OCI-LY1 (cell line): Measurements from ENCODE around the gene NR2F1-AS1.

ENCODE experiments used
- H2AFZ ChIP-seq: fragments of 200-600 bp; sonication (generic), shearing (Covaris generic); 2 replicates; pipeline ENCODE4 v1.6.0; 2014; ENCODE audit warnings: antibody characterized with exemption, mild to moderate bottlenecking, low read length
- H3F3A ChIP-seq: fragments of 200-600 bp; sonication (generic), shearing (Covaris generic); 2 replicates; pipeline ENCODE4 v1.6.0; 2014; ENCODE audit warnings: mild to moderate bottlenecking, antibody characterized with exemption, low read length, moderate library complexity; ENCODE audit not compliant: insufficient read depth
- H3K27ac ChIP-seq: fragments of 200-600 bp; sonication (generic); 2 replicates; pipeline ENCODE4 v1.5.1; 2014; ENCODE audit warnings: low read length, mixed run types, mild to moderate bottlenecking, low read depth; ENCODE audit not compliant: poor library complexity, severe bottlenecking
- H3K27me3 ChIP-seq: fragments of 200-600 bp; sonication (generic); 2 replicates; pipeline ENCODE4 v1.6.0; 2014; ENCODE audit warnings: antibody characterized with exemption, mild to moderate bottlenecking, low read length, moderate library complexity; ENCODE audit not compliant: insufficient read depth
- H3K36me3 ChIP-seq: fragments of 200-600 bp; sonication (generic); 2 replicates; pipeline ENCODE4 v1.6.1; 2014; ENCODE audit warnings: mild to moderate bottlenecking, antibody characterized with exemption, low read length, moderate library complexity, mixed read lengths; ENCODE audit not compliant: insufficient read depth
- H3K4me1 ChIP-seq: fragments of 200-600 bp; sonication (generic); 2 replicates; pipeline ENCODE4 v1.5.1; 2014; ENCODE audit warnings: mild to moderate bottlenecking, low read length, moderate library complexity; ENCODE audit not compliant: insufficient read depth, severe bottlenecking
- H3K4me2 ChIP-seq: fragments of 200-600 bp; sonication (generic), shearing (Covaris generic); 2 replicates; pipeline ENCODE4 v1.6.1; 2014; ENCODE audit warnings: low read length
- H3K4me3 ChIP-seq: fragments of 200-600 bp; sonication (generic); 2 replicates; pipeline ENCODE4 v1.5.1; 2014; ENCODE audit warnings: low read length, low read depth, mild to moderate bottlenecking, mixed read lengths; ENCODE audit not compliant: poor library complexity, severe bottlenecking
- H3K79me2 ChIP-seq: fragments of 200-600 bp; shearing (Covaris generic); 2 replicates; pipeline ENCODE4 v1.6.1; 2016; ENCODE audit warnings: mixed run types, low read length, mixed read lengths; ENCODE audit not compliant: insufficient read depth
- H3K9ac ChIP-seq: fragments of 200-600 bp; sonication (generic), shearing (Covaris generic); 2 replicates; pipeline ENCODE4 v1.6.1; 2014; ENCODE audit warnings: mild to moderate bottlenecking, low read length, mixed read lengths
- H3K9me2 ChIP-seq: fragments of 200-600 bp; sonication (generic), shearing (Covaris generic); 2 replicates; pipeline ENCODE4 v1.6.1; 2014; ENCODE audit warnings: low read depth, mild to moderate bottlenecking, low read length, mixed read lengths
- H3K9me3 ChIP-seq: fragments of 200-600 bp; shearing (Covaris generic); 2 replicates; pipeline ENCODE4 v1.6.1; 2014; ENCODE audit warnings: low read length, mixed read lengths
- H4K20me1 ChIP-seq: fragments of 200-600 bp; sonication (generic), shearing (Covaris generic); 2 replicates; pipeline ENCODE4 v1.6.0; 2016; ENCODE audit warnings: mild to moderate bottlenecking, low read length; ENCODE audit not compliant: insufficient read depth
- CTCF ChIP-seq: fragments of 200-600 bp; sonication (generic), shearing (Covaris generic); IDR thresholded peaks from 2 replicates; pipeline ENCODE4 v1.5.1; 2017; ENCODE audit warnings: mild to moderate bottlenecking, antibody characterized with exemption, low read length, moderate library complexity, mixed read lengths
- EZH2 ChIP-seq: fragments of 200-600 bp; sonication (generic), shearing (Covaris generic); IDR thresholded peaks from 2 replicates; pipeline ENCODE4 v1.8.0; 2017; ENCODE audit warnings: borderline replicate concordance, mixed run types, mild to moderate bottlenecking, antibody characterized with exemption, low read length, moderate library complexity, mixed read lengths

NR2F1-AS1 gene

GRCh38 chr5:93574491-93575305 lies 6.3 kb downstream of the NR2F1-AS1 start:
- Histone ChIP-seq H3K9ac (no peak overlapping the region), H3K4me2 (no peak overlapping the region)

GRCh38 chr5:93573354-93574351 lies 7.4 kb downstream of the NR2F1-AS1 start:
- Histone ChIP-seq H3K9ac (no peak overlapping the region), H3K4me1 (no peaks in the 10 kb centered on the region), H3K79me2 (no peaks in the 10 kb centered on the region), H3K36me3 (no peaks in the 10 kb centered on the region), H3K27ac (no peak overlapping the region), H2AFZ (no peak overlapping the region), H3F3A (no peaks in the 10 kb centered on the region), H3K9me2 (no peaks in the 10 kb centered on the region), H3K9me3 (no peaks in the 10 kb centered on the region), H3K4me2 (no peak overlapping the region), H3K4me3 (no peak overlapping the region), H3K27me3 (no peaks in the 10 kb centered on the region), H4K20me1 (no peaks in the 10 kb centered on the region)
- no peak for TF ChIP-seq CTCF
- no peak for TF ChIP-seq EZH2

More at GRCh38 chr5:93574491-93575305, 6.3 kb downstream of the NR2F1-AS1 start:
- Histone ChIP-seq H3K4me1 (no peaks in the 10 kb centered on the region), H3K4me3 (no peak overlapping the region), H4K20me1 (no peaks in the 10 kb centered on the region), H3K79me2 (no peaks in the 10 kb centered on the region), H2AFZ (no peak overlapping the region), H3K27ac (no peak overlapping the region), H3K9me2 (no peaks in the 10 kb centered on the region), H3K9me3 (no peaks in the 10 kb centered on the region), H3K27me3 (no peaks in the 10 kb centered on the region), H3F3A (no peaks in the 10 kb centered on the region), H3K36me3 (no peaks in the 10 kb centered on the region)
- no peak for TF ChIP-seq CTCF

- H3F3A ChIP-seq, result no peaks in the 10 kb centered on the region
- no peak overlapping the region for H2AFZ ChIP-seq
- no peak overlapping the region for H3K9ac ChIP-seq
- H3K36me3 ChIP-seq, result no peaks in the 10 kb centered on the region
- no peak overlapping the region for H3K27ac ChIP-seq
- no peak overlapping the region for H3K4me2 ChIP-seq
- TF ChIP-seq CTCF (no peak), EZH2 (no peak)
- no peaks in the 10 kb centered on the region for H3K9me2 ChIP-seq
- no peaks in the 10 kb centered on the region for H4K20me1 ChIP-seq
- no peaks in the 10 kb centered on the region for H3K27me3 ChIP-seq
- no peak overlapping the region for H3K4me3 ChIP-seq
- no peaks in the 10 kb centered on the region for H3K9me3 ChIP-seq
- no peaks in the 10 kb centered on the region for H3K4me1 ChIP-seq
- H3K79me2 ChIP-seq, result no peaks in the 10 kb centered on the region
These were observed 8.2 kb downstream of the NR2F1-AS1 start for GRCh38 chr5:93572608-93573353.
